ENCODE measurements around the gene MESP1.
A peak's percentile ranks its signal among the peaks of the same experiment; 100 is the strongest.
"Not testable (repeated sequence)": the region's sequence is repeated elsewhere in the genome, so short reads cannot be mapped to it uniquely, and the experiment has no call there.

Gene MESP1

DNA sequence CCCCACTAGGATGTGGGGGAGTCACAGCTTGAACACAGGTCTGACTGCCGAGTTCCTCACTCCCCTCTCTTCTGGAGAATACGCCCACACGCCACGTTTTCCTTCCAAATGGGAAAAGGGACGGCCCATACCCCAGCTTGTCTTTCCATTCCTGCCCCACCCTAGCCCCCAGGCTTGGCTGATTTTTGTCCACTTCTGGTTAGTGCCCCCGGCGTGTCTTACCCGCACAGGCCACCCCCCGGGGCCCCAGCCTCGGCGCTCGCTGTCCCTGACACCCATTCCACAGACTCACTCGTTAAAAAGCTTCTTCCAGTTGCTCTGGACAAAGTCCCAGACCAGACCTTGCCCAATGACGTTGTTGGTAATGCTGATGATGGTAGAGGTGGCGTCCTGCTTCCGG lies 39.6 kb upstream of the MESP1 start:
- Histone ChIP-seq H3K9me3 (ENCODE audit: low read depth, low read length) (no peaks in the 10 kb centered on the region; the same call in 1 of the 2 replicates), H3K9ac (ENCODE audit: insufficient read length) (no peak overlapping the region), H3K4me3 (no peak overlapping the region), H3K36me3 (ENCODE audit: insufficient read depth, low read length) (no peaks in the 10 kb centered on the region), H3K27ac (no peak overlapping the region)
- TF ChIP-seq POLR2AphosphoS5 (IDR thresholded peaks at IDR 0.05; ENCODE audit: borderline replicate concordance, low read depth, low read length), result no peak
- TF ChIP-seq EZH2 (IDR thresholded peaks at IDR 0.05), result no peak
- no peak for TF ChIP-seq FOXP2 (optimal IDR thresholded peaks at IDR 0.05; ENCODE audit: control extremely low read depth, extremely low read length, insufficient read depth)
- DNase-seq (ENCODE audit: low read depth, low spot score), result no peak

- no peak overlapping the region for H3K9ac ChIP-seq (ENCODE audit: insufficient read length)
- H3K4me3 ChIP-seq, result no peak overlapping the region
- no peaks in the 10 kb centered on the region; the same call in 1 of the 2 replicates for H3K9me3 ChIP-seq (ENCODE audit: low read depth, low read length)
- H3K36me3 ChIP-seq (ENCODE audit: insufficient read depth, low read length), result no peaks in the 10 kb centered on the region
- no peak for DNase-seq (ENCODE audit: low read depth, low spot score)
- TF ChIP-seq POLR2AphosphoS5 (IDR thresholded peaks at IDR 0.05; ENCODE audit: borderline replicate concordance, low read depth, low read length), result no peak
- no peak for TF ChIP-seq FOXP2 (optimal IDR thresholded peaks at IDR 0.05; ENCODE audit: control extremely low read depth, extremely low read length, insufficient read depth)
- no peak for TF ChIP-seq EZH2 (IDR thresholded peaks at IDR 0.05)
- no peak overlapping the region for H3K27ac ChIP-seq
Measured at GRCh38 chr15:89790206-89790605, 39.2 kb upstream of the MESP1 start.

DNA sequence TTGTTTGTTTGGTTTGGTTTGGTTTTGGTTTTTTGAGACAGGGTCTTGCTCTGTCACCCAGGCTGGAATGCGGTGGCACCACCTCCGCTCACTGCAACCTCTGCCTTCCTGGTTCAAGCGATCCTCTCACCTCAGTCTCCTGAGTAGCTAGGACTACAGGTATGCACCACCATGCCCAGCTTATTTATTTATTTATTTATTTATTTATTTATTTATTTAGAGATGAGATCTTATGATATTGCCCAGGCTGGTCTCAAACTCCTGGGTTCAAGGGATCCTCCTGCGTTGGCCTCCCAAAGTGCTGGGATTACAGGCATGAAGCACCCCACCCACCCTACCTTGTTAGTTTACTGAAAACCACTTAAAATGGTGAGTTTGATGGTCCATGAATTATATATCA lies 37.5 kb upstream of the MESP1 start:
- H3K27ac ChIP-seq; H3K9me3 ChIP-seq (ENCODE audit: low read depth, low read length); H3K4me3 ChIP-seq; DNase-seq (ENCODE audit: low read depth, low spot score); H3K9ac ChIP-seq (ENCODE audit: insufficient read length); H3K36me3 ChIP-seq (ENCODE audit: insufficient read depth, low read length): not testable (repeated sequence)

- Histone ChIP-seq H3K9me3 (ENCODE audit: low read depth, low read length) (no peaks in the 10 kb centered on the region; the same call in 1 of the 2 replicates), H3K27ac (no peak overlapping the region), H3K9ac (ENCODE audit: insufficient read length) (no peak overlapping the region), H3K36me3 (ENCODE audit: insufficient read depth, low read length) (no peaks in the 10 kb centered on the region), H3K4me3 (no peak overlapping the region)
- no peak for DNase-seq (ENCODE audit: low read depth, low spot score)
- TF ChIP-seq FOXP2 (optimal IDR thresholded peaks at IDR 0.05; ENCODE audit: control extremely low read depth, extremely low read length, insufficient read depth) (no peak), EZH2 (IDR thresholded peaks at IDR 0.05) (no peak), POLR2AphosphoS5 (IDR thresholded peaks at IDR 0.05; ENCODE audit: borderline replicate concordance, low read depth, low read length) (no peak)
Measured at GRCh38 chr15:89787944-89788343, 36.9 kb upstream of the MESP1 start.

DNA sequence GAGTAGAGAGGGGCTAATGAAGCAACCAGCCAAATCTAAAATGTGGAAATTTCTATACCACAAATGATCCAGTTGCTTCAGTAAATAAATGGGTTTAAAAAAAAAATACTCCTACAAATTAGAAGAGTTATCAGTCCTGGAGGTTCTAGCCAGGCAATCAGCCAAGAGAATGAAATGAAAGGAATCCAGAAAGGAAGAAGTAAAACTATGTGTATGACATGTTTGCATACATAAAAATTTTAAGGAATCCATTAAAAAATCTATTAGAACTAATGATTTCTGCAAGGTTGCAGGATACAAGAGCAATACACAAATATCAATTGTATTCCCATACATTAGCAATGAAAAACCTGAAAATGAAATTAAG lies 34.7 kb upstream of the MESP1 start:
- H3K27ac ChIP-seq, result peak overlapping the region; percentile 72
- no peak for TF ChIP-seq EZH2 (IDR thresholded peaks at IDR 0.05)
- no peak for TF ChIP-seq POLR2AphosphoS5 (IDR thresholded peaks at IDR 0.05; ENCODE audit: borderline replicate concordance, low read depth, low read length)
- TF ChIP-seq FOXP2 (optimal IDR thresholded peaks at IDR 0.05; ENCODE audit: control extremely low read depth, extremely low read length, insufficient read depth), result no peak
- H3K9me3 ChIP-seq (ENCODE audit: low read depth, low read length), result no peaks in the 10 kb centered on the region; the same call in 1 of the 2 replicates

GRCh38 chr15:89785064-89785773 lies 34.2 kb upstream of the MESP1 start:
- Histone ChIP-seq H3K9ac (ENCODE audit: insufficient read length) (no peak overlapping the region), H3K36me3 (ENCODE audit: insufficient read depth, low read length) (no peaks in the 10 kb centered on the region), H3K4me3 (no peak overlapping the region), H3K27ac (peak overlapping the region; percentile 72), H3K9me3 (ENCODE audit: low read depth, low read length) (no peaks in the 10 kb centered on the region; the same call in 1 of the 2 replicates)
- no peak for TF ChIP-seq EZH2 (IDR thresholded peaks at IDR 0.05)
- no peak for TF ChIP-seq FOXP2 (optimal IDR thresholded peaks at IDR 0.05; ENCODE audit: control extremely low read depth, extremely low read length, insufficient read depth)
- TF ChIP-seq POLR2AphosphoS5 (IDR thresholded peaks at IDR 0.05; ENCODE audit: borderline replicate concordance, low read depth, low read length), result no peak
- DNase-seq (ENCODE audit: low read depth, low spot score), result no peak

More for the DNA sequence above, 34.7 kb upstream of the MESP1 start:
- Histone ChIP-seq H3K36me3 (ENCODE audit: insufficient read depth, low read length) (no peaks in the 10 kb centered on the region), H3K9ac (ENCODE audit: insufficient read length) (no peak overlapping the region), H3K4me3 (no peak overlapping the region)
- DNase-seq (ENCODE audit: low read depth, low spot score), result no peak

DNA sequence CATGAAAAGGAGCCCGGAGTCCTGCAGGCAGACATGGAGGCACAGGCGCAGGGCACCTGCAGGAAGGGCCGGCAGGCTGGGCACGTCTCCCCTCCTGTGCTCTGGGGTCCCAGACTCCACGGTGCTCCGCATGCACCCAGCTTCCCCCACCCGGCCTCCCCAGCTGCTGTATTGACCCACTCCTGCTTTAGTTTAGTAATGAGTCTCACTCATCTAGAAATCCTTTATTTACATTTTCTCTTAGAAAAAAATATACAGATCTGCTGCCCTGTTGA lies 33.6 kb upstream of the MESP1 start:
- DNase-seq (ENCODE audit: low read depth, low spot score), result no peak
- TF ChIP-seq FOXP2 (optimal IDR thresholded peaks at IDR 0.05; ENCODE audit: control extremely low read depth, extremely low read length, insufficient read depth) (no peak), EZH2 (IDR thresholded peaks at IDR 0.05) (no peak), POLR2AphosphoS5 (IDR thresholded peaks at IDR 0.05; ENCODE audit: borderline replicate concordance, low read depth, low read length) (no peak)
- Histone ChIP-seq H3K4me3 (no peak overlapping the region), H3K36me3 (ENCODE audit: insufficient read depth, low read length) (no peaks in the 10 kb centered on the region), H3K27ac (no peak overlapping the region), H3K9me3 (ENCODE audit: low read depth, low read length) (no peaks in the 10 kb centered on the region; the same call in 1 of the 2 replicates), H3K9ac (ENCODE audit: insufficient read length) (no peak overlapping the region)

GRCh38 chr15:89783861-89784685 lies 33.0 kb upstream of the MESP1 start:
- Histone ChIP-seq H3K36me3 (ENCODE audit: insufficient read depth, low read length) (no peaks in the 10 kb centered on the region), H3K4me3 (no peak overlapping the region), H3K9ac (ENCODE audit: insufficient read length) (no peak overlapping the region), H3K9me3 (ENCODE audit: low read depth, low read length) (no peaks in the 10 kb centered on the region; the same call in 1 of the 2 replicates), H3K27ac (no peak overlapping the region)
- DNase-seq (ENCODE audit: low read depth, low spot score), result no peak
- no peak for TF ChIP-seq EZH2 (IDR thresholded peaks at IDR 0.05)
- TF ChIP-seq FOXP2 (optimal IDR thresholded peaks at IDR 0.05; ENCODE audit: control extremely low read depth, extremely low read length, insufficient read depth), result no peak
- no peak for TF ChIP-seq POLR2AphosphoS5 (IDR thresholded peaks at IDR 0.05; ENCODE audit: borderline replicate concordance, low read depth, low read length)
